IPS DF 19.7 (cell line): ENCODE measurements around the gene SLC29A3.
"Not testable (repeated sequence)": the region's sequence is repeated elsewhere in the genome, so short reads cannot be mapped to it uniquely, and the experiment has no call there.

Source experiments
- DNase-seq: peaks from one replicate; pipeline ENCODE4 v3.0.0-alpha.2; 2013; ENCODE audit warnings: low read depth, low spot score

Gene SLC29A3

DNA sequence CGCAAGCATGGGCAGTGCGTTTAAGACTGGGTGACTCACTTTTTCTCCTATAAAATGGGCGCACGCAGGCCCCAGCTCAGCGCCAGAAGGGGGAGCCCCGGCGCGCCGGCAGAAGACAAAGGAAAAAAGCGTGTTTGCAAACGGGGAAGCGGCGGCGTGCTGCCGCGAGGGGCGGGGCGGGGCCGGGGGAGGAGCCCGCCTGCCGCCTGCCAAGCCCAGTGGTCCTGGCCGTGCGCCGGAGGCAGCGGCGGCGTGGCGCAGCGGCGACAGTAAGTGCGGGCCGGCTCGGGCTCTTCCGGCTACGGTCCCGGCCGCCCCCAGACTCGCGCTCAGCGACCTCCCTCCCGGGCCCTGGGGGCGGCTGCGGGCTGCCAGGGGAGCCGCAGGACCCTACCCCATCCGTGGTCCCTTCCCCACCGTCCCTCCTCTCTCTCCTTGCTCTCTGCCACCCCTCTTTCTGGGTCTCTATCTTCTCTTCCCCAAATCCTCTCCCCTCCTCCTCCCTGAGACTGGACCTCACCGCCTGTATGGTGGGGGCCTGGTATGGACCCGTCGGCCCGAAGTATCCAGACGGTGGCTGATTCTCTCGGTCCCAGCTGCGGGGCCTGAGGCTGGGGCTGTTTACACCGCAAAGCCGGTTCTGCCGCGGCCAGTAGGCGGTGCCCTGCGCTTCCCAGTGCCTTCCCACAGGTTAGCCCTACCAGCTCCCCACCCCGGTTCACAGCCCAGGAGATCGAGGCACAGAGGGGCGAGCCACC lies at the start of gene SLC29A3:
Gene SLC29A3, plus strand, starts transcription at position 218 of the 758 bp plus-strand sequence. Its CDS starts 51 bp downstream, at position 269.
- DNase-seq: peak; percentile 35

DNA sequence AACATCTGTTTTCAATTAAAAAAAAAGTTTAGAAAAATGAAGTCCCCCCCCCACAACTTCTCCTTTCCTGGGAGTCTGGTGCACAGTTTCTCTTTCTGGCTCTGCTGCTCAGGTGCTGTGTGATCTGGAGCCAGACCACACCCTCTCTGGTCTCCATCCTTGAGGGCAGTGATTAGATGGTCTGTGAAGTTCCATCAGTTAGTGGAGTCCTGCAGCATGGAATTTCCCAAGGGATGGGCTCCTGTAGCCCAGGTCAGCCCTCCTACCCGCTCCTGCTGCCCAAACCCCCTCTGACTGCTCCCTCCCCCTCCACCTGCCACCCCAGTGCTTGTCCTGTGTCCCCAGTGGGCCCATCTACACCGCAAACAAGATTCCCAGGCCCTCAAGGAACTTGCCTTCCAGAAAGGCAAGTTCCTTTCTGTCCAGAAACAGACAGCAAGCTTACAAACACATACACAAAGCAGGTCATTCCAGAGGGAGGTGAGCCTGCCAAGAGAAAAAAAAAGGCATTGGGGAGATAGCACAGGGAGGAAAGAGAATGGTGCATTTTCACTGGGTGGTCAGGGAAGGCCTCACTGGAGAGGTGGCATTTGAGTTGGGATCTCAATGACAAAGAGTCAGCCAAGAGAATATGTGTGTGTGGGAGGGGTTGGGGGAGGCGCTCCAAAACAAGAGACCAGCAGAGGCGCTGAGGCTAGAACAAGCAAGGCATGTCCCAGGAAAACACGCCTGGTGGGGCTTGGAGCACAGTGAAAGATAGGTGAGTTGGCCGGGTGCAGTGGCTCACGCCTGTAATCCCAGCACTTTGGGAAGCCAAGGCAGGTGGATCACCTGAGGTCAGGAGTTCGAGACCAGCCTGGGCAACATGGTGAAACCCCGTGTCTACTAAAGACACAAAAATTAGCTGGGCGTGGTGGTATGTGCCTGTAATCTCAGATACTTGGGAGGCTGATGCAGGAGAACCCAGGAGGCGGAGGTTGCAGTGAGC lies 49.5 kb upstream of the SLC29A3 start:
- peak; percentile 84 for DNase-seq

DNA sequence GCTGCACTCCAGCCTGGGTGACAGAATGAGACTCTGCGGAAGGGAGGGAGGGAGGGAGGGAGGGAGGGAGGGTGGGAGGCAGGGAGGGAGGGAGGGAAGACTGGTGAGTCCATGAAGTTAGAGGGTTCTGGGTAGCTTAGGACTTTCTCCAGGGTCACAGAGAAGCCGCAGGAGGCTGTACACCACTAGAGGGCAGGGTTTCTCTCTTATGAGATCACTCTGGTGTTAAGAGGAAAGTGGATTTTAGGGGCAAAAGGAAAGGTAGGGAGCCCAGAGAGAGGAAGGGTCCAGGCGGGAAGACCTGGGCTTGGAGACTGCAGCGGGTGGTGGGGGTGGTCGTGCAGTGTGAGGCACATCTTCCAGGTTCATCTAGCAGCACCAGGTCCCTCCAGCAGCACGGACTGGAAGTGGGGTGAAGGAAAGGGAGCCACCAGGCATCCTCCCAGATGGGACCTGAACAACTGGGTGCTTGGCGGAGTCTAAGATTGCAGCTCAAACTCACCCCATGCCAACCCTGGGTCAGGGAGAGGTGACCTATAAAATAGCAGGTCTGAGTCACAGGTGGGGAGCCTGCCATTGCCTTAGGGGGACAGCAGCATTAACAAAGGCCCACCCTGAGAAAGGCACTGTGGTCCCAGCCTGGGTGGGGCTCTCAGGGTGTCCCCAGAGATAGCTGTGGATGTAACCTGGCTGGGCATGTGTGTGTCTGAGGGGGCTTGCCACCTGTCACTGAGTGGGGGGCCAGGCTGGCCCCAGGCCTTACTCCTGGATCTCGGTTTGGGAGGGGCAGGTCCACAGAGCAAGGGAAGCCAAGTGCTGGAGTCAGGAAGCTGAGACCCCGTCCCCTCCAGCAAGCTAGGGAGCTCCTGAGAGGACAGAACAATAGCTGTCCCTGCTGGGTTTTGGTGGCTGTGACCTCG lies 48.5 kb upstream of the SLC29A3 start:
- DNase-seq: peak; percentile 82

DNA sequence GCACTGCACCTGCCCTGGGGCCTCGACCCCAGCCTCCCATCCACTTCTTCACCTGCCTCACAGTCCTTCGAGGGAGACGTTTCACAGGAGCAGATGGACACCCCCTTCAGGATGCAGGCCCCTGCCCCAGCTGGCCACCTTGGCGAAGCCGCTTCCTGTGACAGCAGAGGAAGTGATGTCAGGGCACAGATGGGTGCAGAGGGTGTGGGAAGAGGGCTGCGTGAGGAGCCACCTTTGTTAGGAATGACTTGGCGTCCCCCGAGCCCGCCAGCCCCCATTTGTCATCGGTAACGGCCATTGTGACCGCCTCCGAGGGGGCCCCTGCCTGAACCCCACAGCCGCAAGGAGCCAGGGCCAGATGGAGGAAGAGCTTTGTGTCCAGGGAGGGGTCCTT lies 47.4 kb upstream of the SLC29A3 start:
- DNase-seq: no peak

DNA sequence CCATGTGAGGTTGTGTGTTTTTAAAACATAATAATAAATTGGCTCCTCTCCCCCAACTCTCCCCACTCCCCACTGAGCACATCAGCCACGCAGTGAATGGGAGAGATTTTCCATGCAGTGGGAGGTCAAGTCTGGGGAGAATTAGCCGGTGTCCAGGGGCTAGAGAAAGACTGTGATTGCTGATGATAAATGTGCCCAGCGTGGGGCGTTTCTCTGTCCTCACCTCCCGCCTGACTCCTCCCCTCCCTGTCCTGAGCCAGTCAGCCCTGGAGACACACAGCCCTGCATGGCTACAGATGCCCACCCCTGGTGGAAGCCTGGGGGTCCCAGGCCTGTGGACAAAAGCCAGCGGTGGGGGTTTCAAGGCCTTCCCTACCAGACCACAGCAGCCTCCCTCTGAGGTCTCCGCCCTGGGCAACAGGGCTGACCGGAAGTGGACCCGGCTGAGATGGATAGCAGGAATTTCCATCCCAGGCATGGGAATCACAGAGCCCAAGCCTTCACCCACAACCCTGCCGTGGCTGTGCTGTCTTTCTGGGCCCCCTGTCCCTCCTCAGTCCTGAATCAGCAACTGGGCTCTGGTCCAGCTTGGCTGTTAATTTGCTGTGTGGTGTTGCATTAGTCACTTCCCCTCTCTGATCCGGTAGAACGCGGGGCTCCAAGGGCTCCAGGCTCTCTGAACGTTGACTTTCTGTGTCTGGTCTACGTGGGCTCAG lies 46.8 kb upstream of the SLC29A3 start:
- no peak for DNase-seq

DNA sequence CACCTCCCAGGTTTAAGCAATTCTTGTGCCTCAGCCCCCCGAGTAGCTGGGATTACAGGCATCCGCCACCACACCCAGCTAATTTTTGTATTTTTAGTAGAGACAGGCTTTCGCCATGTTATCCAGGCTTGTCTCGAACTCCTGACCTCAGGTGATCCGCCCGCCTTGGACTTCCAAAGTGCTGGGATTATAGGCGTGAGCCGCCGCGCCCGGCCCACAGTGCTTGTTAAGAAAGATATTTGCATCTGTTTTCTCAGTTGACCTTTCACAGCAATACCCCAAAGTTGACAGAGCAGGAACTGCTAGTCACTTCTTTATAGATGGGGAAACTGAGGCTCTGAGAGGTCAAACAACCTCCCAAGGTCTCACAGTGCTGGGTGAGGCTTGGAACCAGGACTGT lies 46.1 kb upstream of the SLC29A3 start:
- not testable (repeated sequence) for DNase-seq

DNA sequence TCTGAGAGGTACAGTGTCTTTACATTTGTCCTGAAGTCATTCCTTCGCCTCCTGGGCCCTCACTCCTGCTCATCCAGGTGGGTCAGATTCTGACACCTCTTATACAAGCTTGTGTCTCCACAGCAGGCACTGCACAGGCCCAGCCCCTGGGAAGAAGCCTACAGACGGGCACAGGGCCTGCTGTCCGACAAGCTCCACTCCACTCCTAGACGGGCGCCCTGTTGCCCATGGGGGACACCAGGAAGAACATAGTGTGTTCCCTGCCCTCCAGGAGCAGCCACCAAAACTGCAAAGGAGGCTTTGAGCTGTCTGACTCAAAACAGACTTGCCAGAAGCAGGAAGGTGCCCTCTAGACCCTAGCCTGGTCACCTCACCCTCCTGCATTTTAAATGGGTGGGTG lies 45.6 kb upstream of the SLC29A3 start:
- DNase-seq: no peak

DNA sequence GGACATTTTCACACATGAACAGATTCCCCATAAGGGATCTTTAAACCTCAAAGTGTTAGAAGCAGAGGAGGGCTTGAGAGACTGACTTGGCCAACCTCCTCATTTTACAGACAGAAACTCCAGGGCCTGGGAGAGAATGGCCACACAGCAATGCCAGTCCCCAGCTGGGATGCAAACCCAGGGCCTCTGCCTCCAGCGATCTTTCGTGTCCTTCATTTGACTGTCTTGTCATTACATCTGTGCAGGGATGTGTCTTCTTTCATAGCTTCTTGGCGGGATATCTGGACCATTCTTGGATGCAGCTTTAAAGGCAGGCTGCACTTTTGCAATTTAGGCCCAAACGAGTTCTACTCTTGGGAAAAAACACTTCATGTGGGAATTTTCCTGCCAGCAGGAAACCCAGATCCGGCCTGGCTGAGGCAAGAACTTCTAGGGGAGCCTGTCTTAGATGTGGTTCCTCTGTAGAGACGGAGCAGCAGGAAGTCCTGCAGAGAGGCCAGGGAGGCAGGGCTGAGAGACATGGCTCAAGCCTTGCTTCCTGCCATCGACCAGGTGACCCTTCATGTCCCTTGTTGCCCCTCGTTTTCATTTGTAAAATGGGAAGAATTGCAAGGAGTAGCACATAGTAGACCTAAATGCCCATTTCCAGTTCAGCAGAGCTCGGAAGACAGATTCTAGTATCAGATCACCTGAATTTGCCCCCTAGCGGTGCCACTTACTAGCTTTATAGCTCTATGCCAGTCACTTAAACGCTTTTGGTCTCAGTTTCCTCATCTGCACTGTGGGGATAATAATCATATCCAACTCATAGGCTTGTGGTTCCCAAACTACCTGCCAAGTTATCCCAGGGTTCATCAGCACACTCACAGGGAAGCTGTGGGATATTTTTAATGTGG lies 43.9 kb upstream of the SLC29A3 start:
- DNase-seq: no peak

DNA sequence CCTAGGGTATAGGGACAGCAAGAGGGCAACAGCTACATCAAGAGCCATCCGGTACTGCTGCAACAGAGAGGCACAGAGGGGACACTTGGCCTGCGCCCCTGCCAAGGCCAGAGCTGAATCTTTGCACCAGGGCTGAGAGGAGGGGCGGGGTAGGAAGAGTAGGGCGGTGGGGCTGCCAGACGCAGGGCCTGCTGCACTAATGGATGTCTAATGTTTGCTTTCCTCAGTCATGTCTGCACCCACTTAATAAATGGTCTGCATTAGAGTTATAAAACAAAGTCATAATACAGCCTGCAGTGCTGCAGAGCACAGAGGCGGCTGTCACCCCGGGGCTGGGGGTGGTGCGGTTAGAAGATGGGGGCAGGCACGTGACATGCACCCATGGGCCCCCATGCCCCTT lies 42.2 kb upstream of the SLC29A3 start:
- DNase-seq: no peak

DNA sequence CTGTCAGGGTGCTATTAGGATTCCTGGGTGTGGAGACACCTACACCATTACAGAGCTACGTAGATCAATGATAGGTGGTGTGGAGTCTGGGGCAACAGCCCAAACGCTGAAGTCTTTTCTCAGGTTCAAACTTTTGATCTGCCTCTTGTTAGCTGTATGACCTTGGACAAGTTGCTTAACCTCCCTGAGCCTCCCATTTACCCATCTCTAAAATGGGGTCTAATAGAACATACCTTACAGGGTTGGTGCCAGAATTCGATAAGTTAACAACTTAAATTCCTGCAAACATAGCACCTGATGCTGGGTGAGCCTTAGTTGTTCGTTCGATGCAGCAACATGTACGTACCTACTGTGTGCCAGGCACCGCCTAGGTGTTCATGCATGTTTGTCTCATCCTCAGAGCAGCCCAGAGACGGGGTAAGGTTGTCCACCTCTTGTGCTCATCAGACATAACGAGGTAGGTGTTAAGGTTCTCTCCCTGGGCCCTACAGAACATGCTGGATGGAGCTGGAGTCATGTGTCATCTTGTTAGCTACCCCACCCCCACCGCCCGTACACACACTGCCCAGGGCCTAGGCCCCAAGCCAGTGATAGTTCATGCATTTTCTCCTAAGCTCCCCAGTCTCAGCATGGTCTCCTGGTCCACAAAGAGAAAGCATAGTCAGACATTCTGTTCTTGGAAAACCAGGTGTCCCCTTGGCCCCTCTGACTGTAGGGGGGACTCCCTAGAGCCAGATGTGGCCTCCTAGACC lies 41.0 kb upstream of the SLC29A3 start:
- DNase-seq: no peak

DNA sequence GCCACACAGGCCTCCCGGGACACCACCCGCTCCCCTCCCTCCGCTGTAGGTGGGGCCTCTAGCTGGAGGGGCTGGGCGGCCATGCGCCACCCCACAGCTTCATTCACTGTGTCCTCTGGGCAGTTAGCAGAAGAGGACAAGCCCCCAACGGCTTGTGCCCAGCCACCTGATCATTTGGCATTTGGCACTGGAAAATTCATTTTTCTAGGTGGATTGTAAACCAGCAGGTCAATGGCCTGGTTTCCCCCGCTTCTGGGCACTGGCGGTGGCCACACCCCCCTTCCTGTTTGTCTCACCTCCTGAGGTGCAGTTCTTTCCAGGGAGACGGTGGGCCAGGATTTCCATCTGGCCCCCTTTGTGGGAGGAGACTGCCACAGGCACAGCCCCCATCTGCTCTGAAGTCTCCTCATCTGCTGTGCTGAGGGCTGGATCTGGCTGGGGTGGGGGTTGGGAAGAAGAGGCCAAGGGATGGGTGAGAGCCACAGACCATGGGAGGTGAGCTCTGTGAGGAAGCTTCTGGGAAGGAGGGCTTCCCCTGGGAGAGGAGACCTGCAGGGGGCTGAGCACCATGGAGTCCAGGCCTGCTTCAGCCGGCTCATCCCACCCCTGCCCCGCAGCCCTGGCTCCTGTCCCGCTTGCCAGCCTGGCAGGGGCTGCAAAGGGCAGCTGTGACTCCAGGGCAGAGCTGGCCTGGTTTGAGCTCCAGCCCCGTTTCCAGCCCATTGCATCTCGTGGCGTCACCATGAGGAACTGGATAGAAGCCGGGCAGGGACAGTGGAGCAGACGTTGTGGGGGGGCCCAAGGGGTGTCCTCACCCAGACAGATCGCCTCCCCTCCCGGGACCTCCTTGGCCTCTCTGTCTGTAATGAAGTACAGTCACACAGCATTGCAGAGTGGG lies 40.1 kb upstream of the SLC29A3 start:
- DNase-seq: no peak

DNA sequence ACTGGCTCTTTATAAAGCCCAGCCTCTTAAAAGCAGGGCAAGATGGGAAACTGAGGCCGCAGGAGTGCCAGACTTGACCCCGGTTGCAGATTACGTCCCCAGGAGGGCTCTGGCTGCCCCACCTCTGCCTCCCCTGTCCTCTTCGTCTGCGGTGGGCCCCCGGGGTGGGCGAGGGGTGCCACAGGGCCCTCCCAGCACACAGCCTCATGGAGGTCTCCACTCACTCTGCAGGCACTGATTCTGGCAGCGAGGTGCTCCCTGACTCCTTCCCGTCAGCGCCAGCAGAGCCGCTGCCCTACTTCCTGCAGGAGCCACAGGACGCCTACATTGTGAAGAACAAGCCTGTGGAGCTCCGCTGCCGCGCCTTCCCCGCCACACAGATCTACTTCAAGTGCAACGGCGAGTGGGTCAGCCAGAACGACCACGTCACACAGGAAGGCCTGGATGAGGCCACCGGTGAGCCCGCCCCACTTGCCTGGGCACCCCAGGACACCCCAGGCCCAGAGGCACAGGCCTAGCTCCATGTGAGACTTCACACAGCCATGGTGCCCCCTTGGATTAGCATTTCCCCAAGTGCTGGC lies 39.4 kb upstream of the SLC29A3 start:
- DNase-seq: no peak

DNA sequence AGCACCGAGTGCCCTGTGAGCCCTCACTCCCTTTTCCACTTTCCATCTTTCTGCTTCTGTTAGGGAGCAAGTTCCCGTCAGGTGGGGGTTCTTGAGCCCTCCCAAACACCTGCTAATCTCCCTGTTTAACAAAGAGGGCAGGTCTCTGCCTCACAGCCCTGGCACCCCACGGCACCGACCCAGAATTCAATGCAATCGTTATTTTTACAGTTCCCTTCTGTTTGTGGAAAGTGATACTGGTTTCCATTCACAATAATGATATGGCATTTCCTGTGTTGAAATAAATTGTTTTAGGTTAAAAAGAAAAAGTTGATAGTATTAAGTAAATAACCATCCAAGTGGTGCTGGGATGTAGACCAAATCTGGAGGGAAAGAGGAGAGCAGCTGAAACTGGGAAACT lies 38.8 kb upstream of the SLC29A3 start:
- no peak for DNase-seq

DNA sequence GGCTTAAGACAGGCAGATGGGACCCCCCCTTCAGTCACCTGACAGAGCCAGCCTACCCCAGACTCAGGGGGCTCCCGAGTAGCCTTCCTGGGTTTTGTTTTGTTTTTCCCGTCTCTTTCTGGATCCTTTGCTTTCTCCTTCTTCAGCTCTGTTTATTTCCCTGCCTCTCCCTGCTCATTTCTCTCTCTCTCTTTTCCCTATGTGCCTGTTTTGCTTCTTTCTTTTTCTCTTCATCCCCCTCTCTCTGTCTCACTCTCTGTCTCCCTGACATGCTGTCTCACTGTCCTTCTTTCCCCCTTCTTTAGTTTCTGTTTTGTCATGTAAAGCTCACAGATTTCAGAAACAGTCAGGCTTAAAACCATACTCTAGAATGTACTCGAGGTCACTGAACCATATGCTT lies 38.2 kb upstream of the SLC29A3 start:
- no peak for DNase-seq

DNA sequence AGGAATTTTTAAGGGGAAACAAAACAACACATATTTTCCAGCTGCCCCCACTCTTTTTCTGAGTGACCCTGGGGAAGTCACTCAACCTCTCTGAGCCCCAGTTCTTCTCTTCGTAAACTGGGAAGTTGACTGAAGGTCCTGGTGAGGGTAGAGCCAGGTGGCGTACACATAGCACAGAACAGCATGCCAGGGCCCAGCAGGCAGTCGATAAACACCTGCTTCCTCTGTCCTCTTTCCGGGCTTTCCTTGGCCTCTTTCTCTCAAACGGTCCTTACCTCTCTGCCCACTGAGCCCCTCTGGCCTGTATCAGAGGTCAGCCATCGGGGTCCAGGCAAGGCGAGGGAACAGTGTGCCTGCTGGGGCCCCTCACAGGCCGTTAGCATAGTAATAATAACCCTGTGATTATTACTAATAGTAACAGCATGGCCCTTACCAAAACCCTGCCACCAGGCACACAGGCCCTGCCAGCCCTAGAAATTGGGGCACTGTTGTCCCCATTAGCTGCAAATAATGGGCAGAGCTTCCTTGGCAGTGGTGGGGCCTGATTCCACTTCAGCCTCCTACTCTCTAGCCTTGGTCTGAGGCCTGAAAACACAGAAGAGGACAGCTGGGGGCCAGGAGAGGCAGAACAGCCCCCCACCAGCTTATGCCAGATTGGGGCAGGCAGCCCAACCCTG lies 37.3 kb upstream of the SLC29A3 start:
- DNase-seq: no peak

DNA sequence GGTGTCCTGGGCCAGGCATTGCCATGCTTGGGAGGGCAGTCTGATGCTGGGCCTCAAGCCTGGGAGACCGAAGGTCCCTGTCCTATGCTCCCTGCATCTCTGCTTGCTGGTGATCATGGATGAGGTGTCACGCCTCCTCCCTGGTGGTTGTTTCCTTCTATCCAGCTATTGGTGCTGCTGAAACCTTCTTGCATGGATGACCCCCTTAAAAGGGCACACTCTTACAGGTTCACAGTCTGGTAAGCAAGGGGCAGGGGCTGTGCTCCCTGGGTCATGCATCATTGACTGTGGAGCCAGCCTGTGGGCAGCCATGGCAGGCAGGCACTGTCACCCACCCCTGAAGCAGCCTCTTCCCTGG lies 36.8 kb upstream of the SLC29A3 start:
- DNase-seq: no peak

DNA sequence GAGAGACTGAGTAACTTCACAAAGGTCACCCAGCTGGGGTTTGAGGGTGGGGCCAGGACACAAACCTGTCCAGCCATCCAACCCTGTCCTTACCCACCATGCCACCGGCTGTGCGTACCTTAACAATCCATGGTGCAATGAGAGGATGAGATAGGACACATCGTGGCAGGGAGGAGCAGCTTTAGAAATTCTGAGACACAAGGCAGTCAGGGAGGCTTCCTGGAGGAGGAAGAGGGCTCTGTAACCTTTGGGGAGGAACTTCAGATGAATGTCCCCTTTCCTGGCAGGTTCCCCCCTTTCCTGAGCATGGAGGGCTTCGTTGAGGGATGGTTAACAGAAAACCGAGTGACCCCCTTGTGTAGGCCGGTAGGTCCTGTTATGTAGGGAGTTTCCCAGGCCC lies 35.6 kb upstream of the SLC29A3 start:
- DNase-seq: no peak
